Keratinocyte (primary cell): ENCODE measurements around the gene IFITM10. TPM values are rescaled to one million over a fixed set of nuclear protein-coding genes. Genes with fewer than 3 reads are reported as not detected.
A peak's percentile ranks its signal among the peaks of the same experiment; 100 is the strongest.

Experiments
- DNase-seq: peaks from one replicate; pipeline ENCODE4 v3.0.0-alpha.2; 2011; ENCODE audit warnings: low read depth, missing footprints, low spot score
- FAIRE-seq: peaks from 2 replicates; lab custom pipeline; 2011; peaks lifted over from hg19 to GRCh38; lab: Jason Lieb, UNC
- H2AFZ ChIP-seq: 2 replicates; pipeline ENCODE4 v1.6.0; 2012; ENCODE audit warnings: low read length, control low read depth, inconsistent platforms; ENCODE audit not compliant: control insufficient read depth
- H3K27ac ChIP-seq: 2 replicates; pipeline ENCODE4 v1.5.1; 2011; ENCODE audit warnings: low read length; ENCODE audit not compliant: control insufficient read depth, insufficient read depth
- H3K27me3 ChIP-seq: 3 replicates; pipeline ENCODE4 v1.6.0; 2011; ENCODE audit warnings: low read length; ENCODE audit not compliant: control insufficient read depth, insufficient read depth; ENCODE audit errors: extremely low read depth
- H3K36me3 ChIP-seq, 2 experiments: 2 replicates in 1 of 2; 3 replicates in 1 of 2; pipeline ENCODE4 v1.5.1; 2011; ENCODE audit warnings: low read length in 2 of 2, mild to moderate bottlenecking in 1 of 2; ENCODE audit not compliant: control insufficient read depth in 2 of 2, insufficient read depth in 2 of 2; ENCODE audit errors: extremely low read depth in 1 of 2
- H3K4me1 ChIP-seq: 3 replicates; pipeline ENCODE4 v1.5.1; 2011; ENCODE audit warnings: low read length; ENCODE audit not compliant: control insufficient read depth, insufficient read depth; ENCODE audit errors: extremely low read depth
- H3K4me2 ChIP-seq: 3 replicates; pipeline ENCODE4 v1.6.0; 2011; ENCODE audit warnings: low read depth, low read length; ENCODE audit not compliant: control insufficient read depth, insufficient read depth; ENCODE audit errors: extremely low read depth
- H3K4me3 ChIP-seq, 3 experiments: fragments of 200-600 bp in 1 of 3; sonication (generic) in 1 of 3; 2 replicates in 2 of 3; 3 replicates in 1 of 3; pipeline ENCODE4 v1.5.1; 2011 to 2016; ENCODE audit warnings: low read length in 3 of 3, mild to moderate bottlenecking in 3 of 3, control low read depth in 2 of 3, inconsistent platforms in 1 of 3, low read depth in 1 of 3, mixed read lengths in 1 of 3, mixed run types in 1 of 3, moderate library complexity in 1 of 3; ENCODE audit not compliant: control insufficient read depth in 2 of 3, insufficient read depth in 2 of 3; ENCODE audit errors: extremely low read depth in 1 of 3
- H3K79me2 ChIP-seq: 2 replicates; pipeline ENCODE4 v1.6.0; 2012; ENCODE audit warnings: low read length; ENCODE audit not compliant: control insufficient read depth, insufficient read depth
- H3K9ac ChIP-seq: 3 replicates; pipeline ENCODE4 v1.6.0; 2011; ENCODE audit warnings: low read length; ENCODE audit not compliant: control insufficient read depth, insufficient read depth; ENCODE audit errors: extremely low read depth
- H3K9me1 ChIP-seq: 3 replicates; pipeline ENCODE4 v1.6.0; 2011; ENCODE audit warnings: low read length; ENCODE audit not compliant: control insufficient read depth, insufficient read depth; ENCODE audit errors: extremely low read depth
- H3K9me3 ChIP-seq: 2 replicates; pipeline ENCODE4 v1.5.1; 2012; ENCODE audit warnings: low read depth, low read length; ENCODE audit not compliant: control insufficient read depth
- H4K20me1 ChIP-seq: 3 replicates; pipeline ENCODE4 v1.6.0; 2011; ENCODE audit warnings: low read length; ENCODE audit not compliant: control insufficient read depth, insufficient read depth; ENCODE audit errors: extremely low read depth
- EZH2 ChIP-seq: IDR thresholded peaks from one replicate; pipeline ENCODE4 v1.6.1; 2012; ENCODE audit warnings: inconsistent platforms, mild to moderate bottlenecking, low read length, moderate library complexity
- dilution Hi-C: fragments of 300-500 bp; cut with MboI; formaldehyde crosslinking; loops from one replicate; pipeline ENCODE4 v1.7.0; 2020; ENCODE audit warnings: low sequenced_read_pairs; ENCODE audit not compliant: extremely low pct_ligation_motif_present
- polyA plus RNA-seq, 5 experiments: library from polyadenylated mRNA; depleted of rRNA in 3 of 5; stranded (reverse) in 3 of 5; stranded (forward) in 1 of 5; unstranded in 1 of 5; fragments of >200 nt; gene quantifications; 1 replicate in 1 of 5; 2 replicates in 3 of 5; 3 replicates in 1 of 5; pipeline versions ENCODE4 v1.2.1 to v1.2.3, GENCODE V29; 2011 to 2012; ENCODE audit warnings: missing spikeins in 2 of 5, low read depth in 1 of 5, low replicate concordance in 1 of 5
- TF ChIP-seq, protein P1 (sequence below), 3 experiments: IDR thresholded peaks in 1 of 3; conservative IDR thresholded peaks in 1 of 3; optimal IDR thresholded peaks in 1 of 3; 2 replicates in 2 of 3; 3 replicates in 1 of 3; pipeline versions ENCODE3 to v1.5.1; 2011; ENCODE audit warnings: low read length in 3 of 3, mild to moderate bottlenecking in 3 of 3, moderate library complexity in 2 of 3, control low read depth in 1 of 3, inconsistent platforms in 1 of 3; ENCODE audit not compliant: insufficient read depth in 2 of 3; ENCODE audit errors: extremely low read depth in 1 of 3

The IFITM10 gene
- polyA plus RNA-seq, 1 donor (not counting 4 experiments of a cell fraction or from before 2014, with no cell fraction given) = 0.14 TPM

DNA sequence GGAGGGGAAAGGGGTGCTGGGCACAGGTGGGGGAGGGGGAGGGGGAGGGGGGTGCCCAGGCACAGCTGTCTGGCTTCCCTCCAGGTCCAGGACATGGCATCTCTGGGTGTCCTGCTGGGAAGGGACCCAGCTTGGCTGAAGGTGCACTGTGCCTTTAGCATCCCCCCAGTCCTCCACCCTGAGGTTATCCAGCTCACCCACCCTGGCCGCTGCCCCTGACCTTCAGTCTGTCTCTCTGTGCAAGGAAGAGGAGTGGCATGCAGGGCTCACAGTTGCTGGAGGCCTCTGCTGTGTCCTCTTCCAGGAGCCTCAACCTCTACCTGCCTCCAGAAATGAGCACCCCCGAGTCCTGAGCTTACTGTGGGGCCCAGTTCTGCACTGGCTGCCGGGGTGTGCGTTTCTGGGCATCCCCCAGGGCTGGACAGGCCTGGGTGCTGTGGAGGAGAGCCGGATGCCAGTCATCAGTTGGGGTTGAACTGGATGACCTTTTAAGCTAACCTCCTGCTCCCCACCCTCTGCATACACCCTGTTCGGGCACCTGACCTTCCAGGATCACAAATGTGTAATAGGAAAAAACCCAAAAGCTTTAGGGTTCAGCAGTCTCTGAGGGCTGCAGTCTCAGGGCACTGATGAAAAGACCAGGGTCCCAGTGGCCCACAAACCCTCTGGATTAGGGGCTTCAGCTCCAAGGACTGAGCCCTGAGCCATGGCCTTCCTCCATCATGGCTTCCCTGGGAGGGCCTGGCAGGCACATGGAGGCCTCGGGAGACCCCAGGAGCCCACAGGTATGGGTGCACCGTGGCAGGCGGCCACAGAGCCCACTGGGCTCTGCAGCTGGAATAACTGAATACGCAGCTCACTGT, 23.0 kb upstream of the IFITM10 start:
- H3K27ac ChIP-seq = no peak overlapping the region
- DNase-seq (no peak), FAIRE-seq (no peak)
- TF ChIP-seq EZH2 = no peak
- TF ChIP-seq, protein P1, sequence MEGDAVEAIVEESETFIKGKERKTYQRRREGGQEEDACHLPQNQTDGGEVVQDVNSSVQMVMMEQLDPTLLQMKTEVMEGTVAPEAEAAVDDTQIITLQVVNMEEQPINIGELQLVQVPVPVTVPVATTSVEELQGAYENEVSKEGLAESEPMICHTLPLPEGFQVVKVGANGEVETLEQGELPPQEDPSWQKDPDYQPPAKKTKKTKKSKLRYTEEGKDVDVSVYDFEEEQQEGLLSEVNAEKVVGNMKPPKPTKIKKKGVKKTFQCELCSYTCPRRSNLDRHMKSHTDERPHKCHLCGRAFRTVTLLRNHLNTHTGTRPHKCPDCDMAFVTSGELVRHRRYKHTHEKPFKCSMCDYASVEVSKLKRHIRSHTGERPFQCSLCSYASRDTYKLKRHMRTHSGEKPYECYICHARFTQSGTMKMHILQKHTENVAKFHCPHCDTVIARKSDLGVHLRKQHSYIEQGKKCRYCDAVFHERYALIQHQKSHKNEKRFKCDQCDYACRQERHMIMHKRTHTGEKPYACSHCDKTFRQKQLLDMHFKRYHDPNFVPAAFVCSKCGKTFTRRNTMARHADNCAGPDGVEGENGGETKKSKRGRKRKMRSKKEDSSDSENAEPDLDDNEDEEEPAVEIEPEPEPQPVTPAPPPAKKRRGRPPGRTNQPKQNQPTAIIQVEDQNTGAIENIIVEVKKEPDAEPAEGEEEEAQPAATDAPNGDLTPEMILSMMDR (optimal IDR thresholded peaks at IDR 0.05 in 1 of 3, IDR thresholded peaks at IDR 0.05 in 1 of 3, conservative IDR thresholded peaks at IDR 0.05 in 1 of 3; ENCODE audit: extremely low read depth in 1 of 3, insufficient read depth in 2 of 3, low read length in 3 of 3) = no peak
- H3K9me3 ChIP-seq = no peaks in the 10 kb centered on the region
- H4K20me1 ChIP-seq = no peaks in the 10 kb centered on the region
- H3K27me3 ChIP-seq = no peaks in the 10 kb centered on the region
- H3K4me3 ChIP-seq = no peak overlapping the region
- no peak overlapping the region for H3K9ac ChIP-seq
- peaks cover 31% of the 10 kb centered on the region for H3K4me1 ChIP-seq
- H3K79me2 ChIP-seq = no peaks in the 10 kb centered on the region
- no peaks in the 10 kb centered on the region for H3K9me1 ChIP-seq
- dilution Hi-C loops = no loop called here
- no peak overlapping the region for H2AFZ ChIP-seq
- no peaks in the 10 kb centered on the region for H3K36me3 ChIP-seq
- H3K4me2 ChIP-seq = no peak overlapping the region

DNA sequence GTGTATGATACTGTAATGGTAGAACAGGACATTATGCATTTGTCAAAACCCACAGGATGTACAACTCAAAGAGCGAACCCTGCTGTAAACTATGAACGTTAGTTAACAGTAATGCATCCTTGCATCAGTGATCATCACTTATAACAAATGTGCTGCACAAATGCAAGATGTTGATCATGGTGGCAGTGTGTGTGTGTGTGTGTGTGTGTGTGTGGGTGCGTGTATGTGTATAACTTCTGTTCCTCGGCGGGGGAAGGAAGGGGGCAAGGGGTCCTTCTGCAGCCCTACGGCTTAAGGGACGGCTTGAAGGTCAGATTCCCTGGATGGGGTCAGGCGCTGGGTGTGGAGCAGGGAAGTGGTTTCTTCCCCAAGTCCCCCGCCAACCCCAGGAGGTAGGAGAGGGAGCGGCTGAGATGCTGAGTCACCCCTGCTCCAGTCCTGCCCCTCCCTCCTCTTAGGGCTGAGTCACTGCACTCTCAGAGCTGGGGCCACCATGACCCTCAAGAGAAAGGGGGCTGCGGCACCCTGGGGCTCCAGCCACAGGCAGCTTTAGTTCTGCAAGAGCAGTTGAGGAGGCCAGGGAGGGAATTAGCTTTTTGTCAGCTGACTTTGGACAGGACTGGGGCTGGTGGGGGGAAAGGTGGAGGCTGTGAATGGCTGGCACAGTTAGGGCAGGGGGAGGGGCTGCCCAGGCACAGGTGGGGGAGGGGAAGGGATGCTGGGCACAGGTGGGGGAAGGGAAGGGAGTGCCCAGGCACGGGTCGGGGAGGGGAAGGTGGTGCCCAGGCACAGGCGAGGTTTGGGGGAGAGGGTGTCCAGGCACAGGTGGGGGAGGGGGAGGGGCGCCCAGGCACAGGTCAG, 22.1 kb upstream of the IFITM10 start:
- dilution Hi-C loops = no loop called here
- peak; percentile 83 for FAIRE-seq
- Histone ChIP-seq H3K27me3 (no peaks in the 10 kb centered on the region), H4K20me1 (no peaks in the 10 kb centered on the region), H3K4me2 (peak overlapping the region; percentile 77), H3K79me2 (no peaks in the 10 kb centered on the region), H3K9ac (peak overlapping the region; percentile 33), H3K36me3 (no peaks in the 10 kb centered on the region), H2AFZ (peak overlapping the region; percentile 65), H3K4me3 (peak overlapping the region in 1 of 3 experiments; percentile 46), H3K4me1 (peaks cover 31% of the 10 kb centered on the region), H3K27ac (peak overlapping the region; percentile 68), H3K9me3 (no peaks in the 10 kb centered on the region), H3K9me1 (no peaks in the 10 kb centered on the region)
- peak; percentile 73 for DNase-seq
- TF ChIP-seq EZH2 = no peak
- TF ChIP-seq, protein P1 (optimal IDR thresholded peaks at IDR 0.05 in 1 of 3, IDR thresholded peaks at IDR 0.05 in 1 of 3, conservative IDR thresholded peaks at IDR 0.05 in 1 of 3; ENCODE audit: extremely low read depth in 1 of 3, insufficient read depth in 2 of 3, low read length in 3 of 3) = no peak
